H1 (cell line): Measurements from ENCODE around the gene TLK1. TPM values are rescaled to one million over a fixed set of nuclear protein-coding genes. Genes with fewer than 3 reads are reported as not detected.

Experiments
- CTCF ChIA-PET: fragments of 300-600 bp; sonication (Branson Sonifier 250); formaldehyde crosslinking; loops from one replicate; lab custom pipeline; 2021; ENCODE audit not compliant: partially characterized antibody; lab: Charles Lee
- POLR2A ChIA-PET: fragments of 300-600 bp; sonication (Branson Sonifier 250); formaldehyde crosslinking; loops from one replicate; lab custom pipeline; 2021; ENCODE audit warnings: inconsistent platforms; ENCODE audit not compliant: partially characterized antibody; lab: Charles Lee
- DNase-seq, 2 experiments: peaks; one replicate each; pipeline versions ENCODE4 v3.0.0 to v3.0.0-alpha.2; 2010 to 2022; ENCODE audit warnings: low spot score in 2 of 2, low read depth in 1 of 2, mixed read lengths in 1 of 2
- FAIRE-seq: peaks from 2 replicates; lab custom pipeline; 2011; peaks lifted over from hg19 to GRCh38; lab: Jason Lieb, UNC
- H2AFZ ChIP-seq: 2 replicates; pipeline ENCODE4 v1.8.1; 2012; ENCODE audit warnings: low read length, inconsistent platforms
- H2AK5ac ChIP-seq: 2 replicates; pipeline ENCODE4 v1.6.1; 2013; ENCODE audit warnings: low read depth, low read length
- H2BK120ac ChIP-seq: replicated peaks from 2 replicates; pipeline ENCODE3; 2013; ENCODE audit warnings: low read depth, low read length, inconsistent platforms
- H2BK12ac ChIP-seq: 2 replicates; pipeline ENCODE4 v1.6.1; 2013; ENCODE audit warnings: low read depth, low read length
- H2BK15ac ChIP-seq: 2 replicates; pipeline ENCODE4 v1.6.1; 2013; ENCODE audit warnings: low read length
- H2BK20ac ChIP-seq: 2 replicates; pipeline ENCODE4 v1.6.1; 2013; ENCODE audit warnings: low read length
- H2BK5ac ChIP-seq: 2 replicates; pipeline ENCODE4 v1.6.1; 2013; ENCODE audit warnings: low read depth, low read length
- H3K14ac ChIP-seq: 2 replicates; pipeline ENCODE4 v1.6.1; 2013; ENCODE audit warnings: inconsistent platforms; ENCODE audit not compliant: insufficient read length
- H3K18ac ChIP-seq: 2 replicates; pipeline ENCODE4 v1.6.1; 2013; ENCODE audit warnings: low read length; ENCODE audit errors: extremely low read depth
- H3K23ac ChIP-seq: 2 replicates; pipeline ENCODE4 v1.6.1; 2013; ENCODE audit warnings: inconsistent platforms; ENCODE audit not compliant: insufficient read length
- H3K23me2 ChIP-seq: 2 replicates; pipeline ENCODE4 v1.6.1; 2013; ENCODE audit warnings: low read depth, low read length
- H3K27ac ChIP-seq: 2 replicates; pipeline ENCODE4 v1.6.1; 2011; ENCODE audit warnings: low read depth, low read length, inconsistent platforms
- H3K27me3 ChIP-seq, 4 experiments: replicated peaks in 1 of 4; 1 replicate in 1 of 4; 2 replicates in 3 of 4; pipeline versions ENCODE4 v1.6.1 to v1.8.1; 2011 to 2013; ENCODE audit warnings: low read length in 3 of 4, mild to moderate bottlenecking in 3 of 4, inconsistent platforms in 2 of 4, mixed read lengths in 2 of 4, moderate library complexity in 1 of 4; ENCODE audit not compliant: control insufficient read depth in 3 of 4, insufficient read depth in 3 of 4; ENCODE audit errors: extremely low read depth in 1 of 4
- H3K36me3 ChIP-seq, 4 experiments: 2 replicates each; pipeline versions ENCODE4 v1.6.1 to v1.8.1; 2011 to 2013; ENCODE audit warnings: mild to moderate bottlenecking in 4 of 4, low read length in 3 of 4, moderate library complexity in 2 of 4, control low read depth in 1 of 4, inconsistent platforms in 1 of 4; ENCODE audit not compliant: insufficient read depth in 4 of 4, control insufficient read depth in 2 of 4
- H3K4ac ChIP-seq: replicated peaks from 2 replicates; pipeline ENCODE3; 2013; ENCODE audit warnings: low read length, low read depth, mixed read lengths, inconsistent platforms; ENCODE audit not compliant: insufficient read length
- H3K4me1 ChIP-seq, 4 experiments: replicated peaks in 1 of 4; 1 replicate in 1 of 4; 2 replicates in 3 of 4; pipeline versions ENCODE4 v1.6.1 to v1.8.1; 2011 to 2013; ENCODE audit warnings: low read length in 3 of 4, inconsistent platforms in 2 of 4, mixed read lengths in 1 of 4; ENCODE audit not compliant: insufficient read depth in 4 of 4, control insufficient read depth in 3 of 4
- H3K4me2 ChIP-seq, 2 experiments: 2 replicates each; pipeline versions ENCODE4 v1.6.1 to v1.8.1; 2011 to 2013; ENCODE audit warnings: low read depth in 2 of 2, low read length in 2 of 2, control low read depth in 1 of 2, inconsistent platforms in 1 of 2, mild to moderate bottlenecking in 1 of 2; ENCODE audit not compliant: insufficient read depth in 1 of 2
- H3K4me3 ChIP-seq, 4 experiments: fragments of 200-600, 300-600 bp in 1 of 4; sonication (generic), shearing (Covaris generic), sonication (Bioruptor Twin) in 1 of 4; 2 replicates each; pipeline versions ENCODE4 v1.5.1 to v1.8.1; 2011 to 2016; ENCODE audit warnings: low read length in 4 of 4, low read depth in 3 of 4, control low read depth in 2 of 4, inconsistent platforms in 2 of 4, mild to moderate bottlenecking in 2 of 4, mixed read lengths in 1 of 4, moderate library complexity in 1 of 4; ENCODE audit not compliant: insufficient read depth in 2 of 4; ENCODE audit errors: extremely low read depth in 1 of 4
- H3K56ac ChIP-seq: replicated peaks from 2 replicates; pipeline ENCODE3; 2013; ENCODE audit warnings: low read depth, mild to moderate bottlenecking, mixed read lengths, low read length, inconsistent platforms; ENCODE audit not compliant: insufficient read length
- H3K79me1 ChIP-seq: 2 replicates; pipeline ENCODE4 v1.6.1; 2013; ENCODE audit warnings: low read depth, low read length, control low read depth
- H3K79me2 ChIP-seq, 2 experiments: 2 replicates each; pipeline versions ENCODE4 v1.6.1 to v1.8.1; 2012 to 2013; ENCODE audit warnings: low read length in 2 of 2, mild to moderate bottlenecking in 2 of 2, inconsistent platforms in 1 of 2; ENCODE audit not compliant: insufficient read depth in 2 of 2, control insufficient read depth in 1 of 2
- H3K9ac ChIP-seq, 4 experiments: replicated peaks in 1 of 4; 1 replicate in 1 of 4; 2 replicates in 3 of 4; pipeline versions ENCODE4 v1.6.1 to v1.8.1; 2011 to 2013; ENCODE audit warnings: low read depth in 3 of 4, low read length in 3 of 4, control low read depth in 2 of 4, mild to moderate bottlenecking in 2 of 4, moderate library complexity in 2 of 4, inconsistent platforms in 1 of 4; ENCODE audit errors: extremely low read depth in 1 of 4
- H3K9me3 ChIP-seq, 2 experiments: 2 replicates each; pipeline versions ENCODE4 v1.6.1 to v1.8.1; 2012 to 2013; ENCODE audit warnings: mild to moderate bottlenecking in 2 of 2, moderate library complexity in 2 of 2, control low read depth in 1 of 2, inconsistent platforms in 1 of 2, low read depth in 1 of 2, low read length in 1 of 2, mixed read lengths in 1 of 2; ENCODE audit not compliant: insufficient read depth in 2 of 2
- H4K20me1 ChIP-seq, 2 experiments: replicated peaks in 1 of 2; 2 replicates each; pipeline versions ENCODE3 to v1.8.1; 2011 to 2013; ENCODE audit warnings: inconsistent platforms in 2 of 2, low read length in 2 of 2, mild to moderate bottlenecking in 1 of 2; ENCODE audit not compliant: insufficient read depth in 2 of 2, control insufficient read depth in 1 of 2
- H4K5ac ChIP-seq: 2 replicates; pipeline ENCODE4 v1.6.1; 2013; ENCODE audit warnings: low read length, low read depth, mixed read lengths, inconsistent platforms; ENCODE audit not compliant: insufficient read length
- H4K8ac ChIP-seq: 2 replicates; pipeline ENCODE4 v1.8.0; 2013; ENCODE audit warnings: mild to moderate bottlenecking, moderate library complexity, low read length, inconsistent platforms; ENCODE audit not compliant: insufficient read depth; ENCODE audit errors: extremely low read depth
- H4K91ac ChIP-seq: replicated peaks from 2 replicates; pipeline ENCODE3; 2013; ENCODE audit warnings: low read length, mixed read lengths, inconsistent platforms; ENCODE audit not compliant: insufficient read length
- BRCA1 ChIP-seq: IDR thresholded peaks from 2 replicates; pipeline ENCODE4 v1.6.1; 2012; ENCODE audit warnings: low read depth, low read length, improper control_type of control experiment
- CTBP2 ChIP-seq: IDR thresholded peaks from 2 replicates; pipeline ENCODE4 v1.7.0; 2011; ENCODE audit warnings: borderline replicate concordance, mild to moderate bottlenecking, moderate library complexity, mixed read lengths, low read length; ENCODE audit not compliant: insufficient read depth, insufficient read length
- KDM4A ChIP-seq: IDR thresholded peaks from one replicate; pipeline ENCODE4 v1.7.1; 2012; ENCODE audit warnings: low read depth, mild to moderate bottlenecking, moderate library complexity, low read length, inconsistent platforms; ENCODE audit not compliant: severe bottlenecking
- POLR2AphosphoS5 ChIP-seq: IDR thresholded peaks from 2 replicates; pipeline ENCODE4 v1.6.1; 2011; ENCODE audit warnings: low read depth, low read length
- TEAD4 ChIP-seq: IDR thresholded peaks from 2 replicates; pipeline ENCODE4 v1.6.1; 2012; ENCODE audit warnings: low read depth, low read length, inconsistent platforms, mixed read lengths
- polyA plus RNA-seq, 7 experiments: library from polyadenylated mRNA; depleted of rRNA in 3 of 7; stranded (reverse) in 5 of 7; unstranded in 2 of 7; fragments of >200 nt in 5 of 7; fragments of 200-250 nt in 2 of 7; gene quantifications; 1 replicate in 5 of 7; 2 replicates in 1 of 7; 4 replicates in 1 of 7; pipeline versions ENCODE4 v1.2.1 to v1.2.3, GENCODE V29; 2011 to 2013; ENCODE audit warnings: missing spikeins in 2 of 7, mixed read lengths in 2 of 7
- total RNA-seq: library from RNA; stranded (reverse); fragmentation: NEBNext Ultra II Directional; extraction: Animal tissue kit (Norgen Biotek cat#: 25700); gene quantifications from 2 replicates; pipeline ENCODE4 v1.2.1, GENCODE V29; 2021

TLK1 gene
- total and polyA plus RNA-seq, 2 of the 8 experiments (the other 6 are each of a cell fraction or from before 2014, with no cell fraction given): 11.2 to 102 TPM

DNA sequence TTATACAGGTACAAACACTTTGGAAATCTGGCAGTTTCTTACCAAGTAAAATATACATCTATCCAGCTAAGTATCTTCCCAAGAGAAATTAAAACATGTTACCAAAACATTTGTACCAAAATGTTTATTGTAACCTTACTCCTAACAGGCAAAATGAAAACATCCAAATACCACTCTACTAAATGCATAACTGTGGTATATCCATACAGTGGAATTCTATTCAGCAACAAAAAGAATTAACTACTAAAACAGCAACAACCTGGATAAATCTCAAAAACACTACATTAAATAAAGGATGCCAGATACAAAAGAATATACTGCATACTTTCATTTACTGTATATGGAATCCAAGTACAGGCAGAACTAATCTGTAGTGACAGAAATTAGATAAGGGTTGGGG is 51.1 kb downstream of the TLK1 start:
- no peaks in the 10 kb centered on the region for H3K23me2 ChIP-seq
- H2AK5ac ChIP-seq: no peak overlapping the region
- H3K18ac ChIP-seq: no peak overlapping the region
- TF ChIP-seq BRCA1: no peak
- TF ChIP-seq KDM4A: no peak
- no peak for TF ChIP-seq TEAD4
- TF ChIP-seq POLR2AphosphoS5: no peak
- no peak for TF ChIP-seq CTBP2
- H3K27me3 ChIP-seq: no peaks in the 10 kb centered on the region
- POLR2A ChIA-PET: interaction anchor here (1.0 kb wide), 1 partner anchor 12 kb away, joined by 3 read pairs; no protein-coding TSS in a partner anchor
- peaks cover 7 to 97% of the 10 kb centered on the region in 2 experiments; a peak in 2 of 4 replicates for H3K79me2 ChIP-seq
- H3K4me2 ChIP-seq: no peak overlapping the region
- H3K23ac ChIP-seq: no peak overlapping the region
- peaks cover 0 to 3% (median 0%) of the 10 kb centered on the region in 4 experiments; a peak in 1 of 7 replicates for H3K4me1 ChIP-seq
- no peak overlapping the region for H3K14ac ChIP-seq
- H2BK20ac ChIP-seq: no peak overlapping the region
- H3K9me3 ChIP-seq: no peaks in the 10 kb centered on the region
- no peak overlapping the region for H3K9ac ChIP-seq
- no peak overlapping the region for H3K4me3 ChIP-seq
- H2AFZ ChIP-seq: no peak overlapping the region
- H2BK120ac ChIP-seq: no peak overlapping the region
- CTCF ChIA-PET: interaction anchor here (0.9 to 3.3 kb wide), 2 partner anchors 23 to 24 kb away, joined by 3 to 17 read pairs; no protein-coding TSS in a partner anchor
- H4K5ac ChIP-seq: no peak overlapping the region
- no peak overlapping the region for H2BK5ac ChIP-seq
- H3K27ac ChIP-seq: no peak overlapping the region
- H2BK12ac ChIP-seq: no peak overlapping the region
- FAIRE-seq (peak; percentile 39), DNase-seq (no peak)
- peaks cover 0 to 4% of the 10 kb centered on the region in 2 experiments for H4K20me1 ChIP-seq
- no peak overlapping the region for H4K8ac ChIP-seq
- peaks cover 2% of the 10 kb centered on the region; the same call in 1 of the 2 replicates for H3K79me1 ChIP-seq
- no peaks in the 10 kb centered on the region; a peak in 1 of 8 replicates for H3K36me3 ChIP-seq
- no peak overlapping the region for H2BK15ac ChIP-seq
- no peak overlapping the region for H4K91ac ChIP-seq
- H3K4ac ChIP-seq: no peak overlapping the region
- H3K56ac ChIP-seq: no peak overlapping the region
